HepG2 (cell line): ENCODE measurements around the gene ARL2. TPM values are rescaled to one million over a fixed set of nuclear protein-coding genes. Genes with fewer than 3 reads are reported as not detected.

Experiments
- FOSL2 ChIP-seq: sonication (generic); formaldehyde crosslinking; IDR thresholded peaks from 2 replicates; pipeline ENCODE4 v1.4.0; 2020; ENCODE audit warnings: missing genetic modification reagents
- HCFC1 ChIP-seq: fragments of 150-350 bp; IDR thresholded peaks from 2 replicates; pipeline ENCODE4 v1.6.1; 2014; ENCODE audit warnings: low read depth, low read length
- KDM5A ChIP-seq: fragments of 200-600 bp; sonication (generic); IDR thresholded peaks from 2 replicates; pipeline ENCODE4 v1.7.0; 2018; ENCODE audit warnings: antibody characterized with exemption, mild to moderate bottlenecking, low read length, borderline replicate concordance
- MTA3 ChIP-seq: sonication (generic); formaldehyde crosslinking; IDR thresholded peaks from 2 replicates; pipeline ENCODE4 v1.4.0; 2020; ENCODE audit warnings: missing genetic modification reagents
- MYC ChIP-seq: sonication (generic); formaldehyde crosslinking; IDR thresholded peaks from 2 replicates; pipeline ENCODE4 v1.9.0; 2021; ENCODE audit warnings: missing genetic modification reagents, borderline replicate concordance
- RAD21 ChIP-seq: fragments of 450-650 bp; formaldehyde crosslinking; IDR thresholded peaks from 2 replicates; pipeline ENCODE4 v1.5.0; 2020; ENCODE audit warnings: mild to moderate bottlenecking
- TOPORS ChIP-seq: sonication (generic); formaldehyde crosslinking; IDR thresholded peaks from 2 replicates; pipeline ENCODE4 v1.8.0; 2023; ENCODE audit warnings: mild to moderate bottlenecking, missing genetic modification reagents
- ZBTB1 ChIP-seq: sonication (generic); formaldehyde crosslinking; IDR thresholded peaks from 2 replicates; pipeline ENCODE4 v1.4.0; 2020; ENCODE audit warnings: missing genetic modification reagents, borderline replicate concordance
- ZFAT ChIP-seq: sonication (generic); formaldehyde crosslinking; conservative IDR thresholded peaks from 2 replicates; pipeline ENCODE4 v1.8.1; 2023; ENCODE audit warnings: missing genetic modification reagents, inconsistent platforms
- ZFY ChIP-seq: sonication (generic); formaldehyde crosslinking; IDR thresholded peaks from 2 replicates; pipeline ENCODE4 v1.4.0; 2020; ENCODE audit warnings: missing genetic modification reagents
- ZNF383 ChIP-seq: sonication (generic); formaldehyde crosslinking; IDR thresholded peaks from 2 replicates; pipeline ENCODE4 v1.4.0; 2020; ENCODE audit warnings: missing genetic modification reagents, mild to moderate bottlenecking, borderline replicate concordance
- ZNF446 ChIP-seq: sonication (generic); formaldehyde crosslinking; IDR thresholded peaks from 2 replicates; pipeline ENCODE4 v1.5.0; 2020; ENCODE audit warnings: mild to moderate bottlenecking, missing genetic modification reagents
- ZNF546 ChIP-seq: sonication (generic); formaldehyde crosslinking; conservative IDR thresholded peaks from 2 replicates; pipeline ENCODE4 v1.8.1; 2023; ENCODE audit warnings: mild to moderate bottlenecking, missing genetic modification reagents
- ZNF547 ChIP-seq: sonication (generic); formaldehyde crosslinking; IDR thresholded peaks from 2 replicates; pipeline ENCODE4 v1.5.1; 2020; ENCODE audit warnings: mild to moderate bottlenecking, missing genetic modification reagents
- ZNF570 ChIP-seq: sonication (generic); formaldehyde crosslinking; IDR thresholded peaks from 2 replicates; pipeline ENCODE4 v1.4.0; 2020; ENCODE audit warnings: mild to moderate bottlenecking, missing genetic modification reagents, borderline replicate concordance
- ZNF598 ChIP-seq: sonication (generic); formaldehyde crosslinking; IDR thresholded peaks from 2 replicates; pipeline ENCODE4 v1.5.1; 2020; ENCODE audit warnings: mild to moderate bottlenecking, missing genetic modification reagents, borderline replicate concordance
- polyA plus RNA-seq, 8 experiments: library from polyadenylated mRNA; depleted of rRNA in 3 of 8; stranded (reverse) in 7 of 8; unstranded in 1 of 8; fragments of >200 nt; fragmentation: Illumina TruSeq in 4 of 8; extraction: Trizol in 4 of 8; gene quantifications; 2 replicates each; pipeline versions ENCODE4 v1.2.1 to v1.2.3, GENCODE V29; 2011 to 2016; ENCODE audit warnings: low read depth in 4 of 8, missing spikeins in 1 of 8, mixed read lengths in 1 of 8; ENCODE audit not compliant: insufficient read depth in 1 of 8
- total RNA-seq, 5 experiments: library from RNA; depleted of rRNA; stranded (reverse); fragments of >200 nt; fragmentation: Illumina TruSeq; extraction: Trizol; gene quantifications; 2 replicates each; pipeline ENCODE4 v1.2.3, GENCODE V29; 2016; ENCODE audit warnings: low read depth in 1 of 5
- TF ChIP-seq, protein P1 (sequence below): sonication (generic); formaldehyde crosslinking; IDR thresholded peaks from 2 replicates; pipeline ENCODE4 v1.4.0; 2020; ENCODE audit warnings: missing genetic modification reagents, mild to moderate bottlenecking, borderline replicate concordance
- TF ChIP-seq, protein P2 (sequence below): IDR thresholded peaks from 2 replicates; pipeline ENCODE4 v1.6.1; 2016; ENCODE audit warnings: control low read depth
- TF ChIP-seq, protein P3 (sequence below): IDR thresholded peaks from 2 replicates; pipeline ENCODE4 v1.6.1; 2018; ENCODE audit warnings: missing genetic modification reagents, mild to moderate bottlenecking, missing compliant biosample characterization
- TF ChIP-seq, protein P4 (sequence below): IDR thresholded peaks from 2 replicates; pipeline ENCODE4 v1.6.1; 2012; ENCODE audit warnings: inconsistent platforms
- TF ChIP-seq, protein P5 (sequence below): sonication (generic); formaldehyde crosslinking; IDR thresholded peaks from 2 replicates; pipeline ENCODE4 v1.4.0; 2020; ENCODE audit warnings: mild to moderate bottlenecking, missing genetic modification reagents
- TF ChIP-seq, protein P6 (sequence below): IDR thresholded peaks from 2 replicates; pipeline ENCODE4 v1.6.1; 2016; ENCODE audit warnings: missing compliant biosample characterization, missing genetic modification reagents, borderline replicate concordance
- TF ChIP-seq, protein P7 (sequence below): sonication (generic); formaldehyde crosslinking; conservative IDR thresholded peaks from 2 replicates; pipeline ENCODE4 v1.8.0; 2022; ENCODE audit warnings: low read depth, missing genetic modification reagents

Gene ARL2
- total and polyA plus RNA-seq, 2 of the 13 experiments (the other 11 are each of a cell fraction or from before 2014, with no cell fraction given), result 82.9 to 84.4 TPM

DNA sequence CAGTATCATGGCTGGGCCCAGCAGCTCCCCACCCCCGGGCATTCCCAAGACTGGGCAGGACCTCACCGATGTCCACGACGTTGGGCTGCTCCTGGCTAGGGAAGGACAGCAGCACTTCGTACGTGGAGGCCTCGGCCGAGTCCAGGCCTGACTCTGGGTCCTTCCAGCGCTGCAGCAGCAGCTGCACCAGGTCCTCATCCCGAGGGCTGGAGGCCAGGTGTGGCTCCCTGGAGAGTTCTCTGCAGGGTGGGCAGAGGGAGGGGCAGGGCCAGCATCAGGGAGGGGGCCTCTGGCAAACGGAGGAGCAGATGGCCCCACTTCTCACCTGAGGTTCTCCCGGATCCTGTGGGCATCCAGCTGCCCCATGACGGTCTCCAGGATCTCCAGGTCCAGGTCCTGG is 44.1 kb downstream of the ARL2 start (continued):
- TF ChIP-seq TOPORS, result no peak
- TF ChIP-seq RAD21 (CRISPR knock-in tag), result peak; percentile 17; the same call in 1 of the 2 replicates
- TF ChIP-seq, protein P1, sequence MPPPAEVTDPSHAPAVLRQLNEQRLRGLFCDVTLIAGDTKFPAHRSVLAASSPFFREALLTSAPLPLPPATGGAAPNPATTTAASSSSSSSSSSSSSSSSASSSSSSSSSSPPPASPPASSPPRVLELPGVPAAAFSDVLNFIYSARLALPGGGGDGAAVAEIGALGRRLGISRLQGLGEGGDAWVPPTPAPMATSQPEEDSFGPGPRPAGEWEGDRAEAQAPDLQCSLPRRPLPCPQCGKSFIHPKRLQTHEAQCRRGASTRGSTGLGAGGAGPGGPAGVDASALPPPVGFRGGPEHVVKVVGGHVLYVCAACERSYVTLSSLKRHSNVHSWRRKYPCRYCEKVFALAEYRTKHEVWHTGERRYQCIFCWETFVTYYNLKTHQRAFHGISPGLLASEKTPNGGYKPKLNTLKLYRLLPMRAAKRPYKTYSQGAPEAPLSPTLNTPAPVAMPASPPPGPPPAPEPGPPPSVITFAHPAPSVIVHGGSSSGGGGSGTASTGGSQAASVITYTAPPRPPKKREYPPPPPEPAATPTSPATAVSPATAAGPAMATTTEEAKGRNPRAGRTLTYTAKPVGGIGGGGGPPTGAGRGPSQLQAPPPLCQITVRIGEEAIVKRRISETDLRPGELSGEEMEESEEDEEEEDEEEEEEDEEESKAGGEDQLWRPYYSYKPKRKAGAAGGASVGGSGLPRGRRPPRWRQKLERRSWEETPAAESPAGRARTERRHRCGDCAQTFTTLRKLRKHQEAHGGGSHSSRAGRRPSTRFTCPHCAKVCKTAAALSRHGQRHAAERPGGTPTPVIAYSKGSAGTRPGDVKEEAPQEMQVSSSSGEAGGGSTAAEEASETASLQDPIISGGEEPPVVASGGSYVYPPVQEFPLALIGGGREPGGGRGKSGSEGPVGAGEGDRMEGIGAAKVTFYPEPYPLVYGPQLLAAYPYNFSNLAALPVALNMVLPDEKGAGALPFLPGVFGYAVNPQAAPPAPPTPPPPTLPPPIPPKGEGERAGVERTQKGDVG, result no peak
- TF ChIP-seq, protein P2, sequence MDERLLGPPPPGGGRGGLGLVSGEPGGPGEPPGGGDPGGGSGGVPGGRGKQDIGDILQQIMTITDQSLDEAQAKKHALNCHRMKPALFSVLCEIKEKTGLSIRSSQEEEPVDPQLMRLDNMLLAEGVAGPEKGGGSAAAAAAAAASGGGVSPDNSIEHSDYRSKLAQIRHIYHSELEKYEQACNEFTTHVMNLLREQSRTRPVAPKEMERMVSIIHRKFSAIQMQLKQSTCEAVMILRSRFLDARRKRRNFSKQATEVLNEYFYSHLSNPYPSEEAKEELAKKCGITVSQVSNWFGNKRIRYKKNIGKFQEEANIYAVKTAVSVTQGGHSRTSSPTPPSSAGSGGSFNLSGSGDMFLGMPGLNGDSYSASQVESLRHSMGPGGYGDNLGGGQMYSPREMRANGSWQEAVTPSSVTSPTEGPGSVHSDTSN (CRISPR knock-in tag), result no peak
- TF ChIP-seq ZBTB1 (CRISPR knock-in tag), result no peak
- no peak for TF ChIP-seq ZFAT (CRISPR knock-in tag)
- TF ChIP-seq ZNF383 (CRISPR knock-in tag), result no peak
- TF ChIP-seq ZNF546 (CRISPR knock-in tag), result 0 out of 2 replicates have a peak, but pooled peaks have one; percentile 54
- TF ChIP-seq MYC (CRISPR knock-in tag), result no peak
- TF ChIP-seq HCFC1, result no peak
- TF ChIP-seq, protein P3, sequence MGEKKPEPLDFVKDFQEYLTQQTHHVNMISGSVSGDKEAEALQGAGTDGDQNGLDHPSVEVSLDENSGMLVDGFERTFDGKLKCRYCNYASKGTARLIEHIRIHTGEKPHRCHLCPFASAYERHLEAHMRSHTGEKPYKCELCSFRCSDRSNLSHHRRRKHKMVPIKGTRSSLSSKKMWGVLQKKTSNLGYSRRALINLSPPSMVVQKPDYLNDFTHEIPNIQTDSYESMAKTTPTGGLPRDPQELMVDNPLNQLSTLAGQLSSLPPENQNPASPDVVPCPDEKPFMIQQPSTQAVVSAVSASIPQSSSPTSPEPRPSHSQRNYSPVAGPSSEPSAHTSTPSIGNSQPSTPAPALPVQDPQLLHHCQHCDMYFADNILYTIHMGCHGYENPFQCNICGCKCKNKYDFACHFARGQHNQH (CRISPR knock-in tag), result no peak
- TF ChIP-seq KDM5A, result no peak
- no peak for TF ChIP-seq ZNF446 (CRISPR knock-in tag)
- TF ChIP-seq ZFY (CRISPR knock-in tag), result peak; percentile 77
- TF ChIP-seq, protein P4, sequence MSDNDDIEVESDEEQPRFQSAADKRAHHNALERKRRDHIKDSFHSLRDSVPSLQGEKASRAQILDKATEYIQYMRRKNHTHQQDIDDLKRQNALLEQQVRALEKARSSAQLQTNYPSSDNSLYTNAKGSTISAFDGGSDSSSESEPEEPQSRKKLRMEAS, result no peak
- TF ChIP-seq, protein P5, sequence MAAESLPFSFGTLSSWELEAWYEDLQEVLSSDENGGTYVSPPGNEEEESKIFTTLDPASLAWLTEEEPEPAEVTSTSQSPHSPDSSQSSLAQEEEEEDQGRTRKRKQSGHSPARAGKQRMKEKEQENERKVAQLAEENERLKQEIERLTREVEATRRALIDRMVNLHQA (CRISPR knock-in tag), result no peak
- TF ChIP-seq MTA3 (CRISPR knock-in tag), result no peak
- TF ChIP-seq ZNF547, result no peak
- TF ChIP-seq FOSL2 (CRISPR knock-in tag), result no peak
- TF ChIP-seq ZNF570 (CRISPR knock-in tag), result no peak
- TF ChIP-seq ZNF598 (CRISPR knock-in tag), result no peak
- TF ChIP-seq, protein P6, sequence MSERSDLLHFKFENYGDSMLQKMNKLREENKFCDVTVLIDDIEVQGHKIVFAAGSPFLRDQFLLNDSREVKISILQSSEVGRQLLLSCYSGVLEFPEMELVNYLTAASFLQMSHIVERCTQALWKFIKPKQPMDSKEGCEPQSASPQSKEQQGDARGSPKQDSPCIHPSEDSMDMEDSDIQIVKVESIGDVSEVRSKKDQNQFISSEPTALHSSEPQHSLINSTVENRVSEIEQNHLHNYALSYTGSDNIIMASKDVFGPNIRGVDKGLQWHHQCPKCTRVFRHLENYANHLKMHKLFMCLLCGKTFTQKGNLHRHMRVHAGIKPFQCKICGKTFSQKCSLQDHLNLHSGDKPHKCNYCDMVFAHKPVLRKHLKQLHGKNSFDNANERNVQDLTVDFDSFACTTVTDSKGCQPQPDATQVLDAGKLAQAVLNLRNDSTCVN, result no peak
- TF ChIP-seq, protein P7, sequence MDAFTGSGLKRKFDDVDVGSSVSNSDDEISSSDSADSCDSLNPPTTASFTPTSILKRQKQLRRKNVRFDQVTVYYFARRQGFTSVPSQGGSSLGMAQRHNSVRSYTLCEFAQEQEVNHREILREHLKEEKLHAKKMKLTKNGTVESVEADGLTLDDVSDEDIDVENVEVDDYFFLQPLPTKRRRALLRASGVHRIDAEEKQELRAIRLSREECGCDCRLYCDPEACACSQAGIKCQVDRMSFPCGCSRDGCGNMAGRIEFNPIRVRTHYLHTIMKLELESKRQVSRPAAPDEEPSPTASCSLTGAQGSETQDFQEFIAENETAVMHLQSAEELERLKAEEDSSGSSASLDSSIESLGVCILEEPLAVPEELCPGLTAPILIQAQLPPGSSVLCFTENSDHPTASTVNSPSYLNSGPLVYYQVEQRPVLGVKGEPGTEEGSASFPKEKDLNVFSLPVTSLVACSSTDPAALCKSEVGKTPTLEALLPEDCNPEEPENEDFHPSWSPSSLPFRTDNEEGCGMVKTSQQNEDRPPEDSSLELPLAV (CRISPR knock-in tag), result no peak
